Retina (tissue), 1 donor: ENCODE data around the gene NANOS3.

ENCODE experiments used
- DNase-seq: peaks from one replicate; pipeline ENCODE4 v3.0.0-alpha.2; 2016

Gene NANOS3

DNA sequence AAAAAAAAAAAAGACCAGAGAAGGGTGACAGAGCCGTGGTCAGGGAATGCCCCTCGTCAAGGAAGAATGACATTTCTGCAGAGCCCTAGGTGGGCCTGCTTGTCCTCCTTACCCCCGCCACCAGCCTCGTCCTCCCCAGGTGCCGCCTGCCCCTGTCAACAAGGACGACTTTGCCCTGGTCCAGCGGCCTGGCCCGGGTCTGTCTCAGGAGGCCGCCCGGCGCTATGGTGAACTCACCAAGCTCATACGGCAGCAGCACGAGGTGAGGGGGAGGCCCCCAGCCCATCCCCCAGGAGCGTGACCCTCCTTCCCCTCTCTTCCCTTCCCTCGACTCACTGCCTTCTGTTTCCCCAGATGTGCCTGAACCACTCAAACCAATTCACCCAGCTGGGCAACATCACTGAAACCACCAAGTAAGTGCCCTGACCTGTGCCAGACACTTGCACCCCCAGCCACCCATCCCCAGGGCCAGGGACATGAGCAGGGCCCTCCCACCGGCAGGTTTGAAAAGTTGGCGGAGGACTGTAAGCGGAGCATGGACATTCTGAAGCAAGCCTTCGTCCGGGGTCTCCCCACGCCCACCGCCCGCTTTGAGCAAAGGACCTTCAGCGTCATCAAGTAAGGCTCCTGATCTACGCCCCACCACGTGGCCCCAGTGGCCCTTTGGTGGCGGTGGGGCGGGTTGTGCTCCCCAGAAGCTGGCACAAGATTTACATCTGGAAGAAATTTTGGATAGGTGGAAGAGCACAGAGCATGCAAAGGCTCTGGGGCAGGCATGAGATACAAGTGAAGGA lies 46.5 kb downstream of the NANOS3 start:
- DNase-seq: no peak

DNA sequence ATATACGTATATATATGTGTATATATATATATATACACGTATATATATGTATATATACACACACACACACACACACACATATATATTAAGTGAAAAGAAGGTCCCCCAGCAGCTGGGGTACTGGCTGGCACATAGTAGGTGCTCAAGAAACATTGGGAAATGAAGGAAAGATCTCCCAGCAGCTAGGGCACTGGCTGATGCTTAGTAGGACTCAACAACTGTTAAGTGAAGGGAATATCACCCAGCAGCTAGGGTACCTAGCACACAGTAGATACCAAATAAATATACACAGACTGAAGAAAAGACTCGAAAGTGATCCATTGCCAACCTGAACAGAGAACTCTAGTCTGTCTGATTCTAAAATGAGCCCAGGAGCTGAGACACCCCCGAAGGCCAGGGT lies 49.1 kb downstream of the NANOS3 start:
- no peak for DNase-seq

GRCh38 chr19:13926715-13927114 lies 49.8 kb downstream of the NANOS3 start:
- no peak for DNase-seq

DNA sequence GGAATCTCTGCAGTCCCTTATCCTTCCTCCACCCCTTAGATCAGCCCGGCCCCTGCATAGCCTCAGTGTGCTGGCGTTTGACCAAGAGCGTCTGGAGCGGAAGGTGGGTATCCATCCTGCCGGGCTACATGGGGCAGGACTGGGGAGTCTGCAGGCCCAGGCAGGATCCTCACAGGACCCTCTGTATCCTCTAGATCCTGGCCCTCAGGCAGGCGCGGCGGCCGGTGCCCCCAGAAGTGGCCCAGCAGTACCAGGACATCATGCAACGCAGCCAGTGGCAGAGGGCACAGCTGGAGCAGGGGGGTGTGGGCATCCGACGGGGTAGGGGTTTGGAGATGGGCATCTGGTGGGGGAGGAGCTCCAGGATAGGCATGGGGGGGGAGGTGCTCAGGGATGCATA lies 52.4 kb downstream of the NANOS3 start:
- DNase-seq: no peak

DNA sequence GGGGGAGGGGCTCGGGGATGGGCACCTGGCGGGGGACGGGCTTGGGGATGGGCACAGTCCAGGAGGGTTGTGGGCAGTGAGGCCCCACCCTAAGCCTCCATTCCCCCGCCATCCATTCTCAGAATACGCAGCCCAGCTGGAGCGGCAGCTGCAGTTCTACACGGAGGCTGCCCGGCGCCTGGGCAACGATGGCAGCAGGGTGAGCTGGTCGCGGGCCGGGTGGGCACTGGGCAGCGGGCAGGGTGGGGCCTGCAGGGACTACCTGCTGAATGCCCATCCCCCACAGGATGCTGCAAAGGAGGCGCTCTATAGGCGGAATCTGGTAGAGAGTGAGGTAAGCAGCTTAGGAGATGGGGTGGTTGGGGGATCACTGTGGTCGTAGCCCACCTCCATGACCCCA lies 53.0 kb downstream of the NANOS3 start:
- DNase-seq: no peak
